ENCODE measurements around the gene POU6F2. TPM values are rescaled to one million over a fixed set of nuclear protein-coding genes. Genes with fewer than 3 reads are reported as not detected.

POU6F2 gene
- total RNA-seq, 1 donor from 2014 or later, result 0.08 TPM

DNA sequence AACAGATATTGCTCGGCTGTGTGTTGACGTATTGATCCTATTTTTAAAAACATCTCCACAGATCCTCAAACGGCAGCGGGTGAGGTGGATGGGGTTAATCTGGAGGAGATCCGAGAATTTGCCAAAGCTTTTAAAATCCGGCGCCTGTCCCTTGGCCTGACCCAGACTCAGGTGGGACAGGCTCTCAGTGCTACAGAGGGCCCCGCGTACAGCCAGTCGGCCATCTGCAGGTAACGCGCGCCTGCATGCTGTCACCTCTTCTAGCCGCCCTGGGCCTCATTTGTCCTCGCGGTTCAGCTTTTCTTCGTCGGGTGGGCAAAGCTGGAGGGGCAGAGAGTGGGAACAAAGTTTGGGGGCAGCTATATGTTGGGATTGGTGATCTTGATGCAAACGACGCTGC is 482.8 kb downstream of the POU6F2 start:
- no peak for ATAC-seq

DNA sequence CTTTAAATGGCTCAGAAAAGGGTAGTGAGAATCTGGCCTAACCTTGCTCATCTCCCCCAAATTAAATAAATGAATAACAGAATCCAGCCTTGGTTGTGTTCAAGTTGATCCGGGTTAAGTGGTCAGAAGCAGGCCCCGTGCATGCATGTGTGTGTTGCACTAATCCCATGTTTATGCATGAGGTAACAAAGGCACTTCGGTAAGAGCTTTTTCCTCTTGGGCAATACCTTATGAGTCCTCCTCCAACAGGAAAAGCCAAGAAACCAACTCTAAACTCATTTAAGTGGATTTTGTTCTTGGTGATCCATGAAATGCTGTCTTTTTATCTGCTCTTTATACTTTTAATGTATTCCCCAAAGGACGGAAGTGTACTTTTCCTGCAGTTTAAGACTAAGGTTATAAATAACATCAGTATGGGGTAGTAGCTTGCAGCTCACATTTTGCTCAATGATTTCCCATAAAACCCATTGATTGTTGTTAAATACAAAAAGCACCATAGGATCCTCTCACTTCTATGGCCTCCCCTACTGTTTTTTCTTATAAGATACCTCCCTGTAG is 483.6 kb downstream of the POU6F2 start:
- ATAC-seq, result peak; percentile 29

DNA sequence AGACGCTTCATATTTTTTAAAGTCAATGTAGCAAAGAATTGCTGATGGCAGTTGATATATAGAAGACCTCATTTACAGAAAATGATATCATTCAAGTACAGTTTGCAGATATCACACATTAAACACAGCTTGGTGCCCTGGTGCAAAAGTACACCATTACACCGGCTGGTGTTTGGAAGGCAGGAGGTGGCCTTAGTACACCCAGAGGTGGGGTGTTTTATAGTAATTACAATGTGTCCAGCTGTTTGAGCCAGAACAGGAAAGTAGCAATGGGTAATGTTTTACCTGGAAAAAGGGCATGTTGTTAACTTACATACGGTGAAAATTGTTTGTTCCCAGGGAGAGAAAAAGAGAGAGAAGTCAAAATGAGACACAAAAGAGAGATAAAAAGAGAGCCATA is 485.5 kb downstream of the POU6F2 start:
- ATAC-seq, result no peak

DNA sequence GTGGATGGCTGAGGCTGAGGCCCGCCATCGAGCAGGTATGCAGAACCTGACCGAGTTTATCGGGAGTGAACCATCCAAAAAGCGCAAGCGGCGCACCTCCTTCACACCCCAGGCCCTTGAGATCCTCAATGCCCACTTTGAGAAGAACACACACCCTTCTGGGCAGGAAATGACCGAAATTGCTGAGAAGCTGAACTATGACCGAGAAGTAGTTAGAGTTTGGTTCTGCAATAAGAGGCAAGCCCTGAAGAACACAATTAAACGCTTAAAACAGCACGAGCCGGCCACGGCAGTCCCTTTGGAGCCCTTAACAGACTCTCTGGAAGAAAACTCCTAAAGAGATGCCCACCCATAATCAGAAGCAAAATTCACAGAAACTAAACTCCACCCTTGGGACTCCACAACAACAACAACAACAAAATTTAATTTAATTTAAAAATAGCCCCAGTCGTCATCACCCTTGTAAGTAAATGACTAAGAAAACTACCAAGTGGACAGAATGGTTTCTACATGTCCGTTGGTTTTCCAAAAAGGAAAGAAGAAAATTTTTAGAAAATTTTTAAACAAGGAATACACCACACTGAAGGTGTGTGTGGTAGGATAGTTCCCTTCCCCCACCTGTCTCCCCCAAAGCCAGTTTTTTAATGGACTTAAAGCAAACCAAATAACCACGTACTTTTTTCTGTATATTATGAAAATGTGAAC is 486.8 kb downstream of the POU6F2 start:
- ATAC-seq, result no peak

DNA sequence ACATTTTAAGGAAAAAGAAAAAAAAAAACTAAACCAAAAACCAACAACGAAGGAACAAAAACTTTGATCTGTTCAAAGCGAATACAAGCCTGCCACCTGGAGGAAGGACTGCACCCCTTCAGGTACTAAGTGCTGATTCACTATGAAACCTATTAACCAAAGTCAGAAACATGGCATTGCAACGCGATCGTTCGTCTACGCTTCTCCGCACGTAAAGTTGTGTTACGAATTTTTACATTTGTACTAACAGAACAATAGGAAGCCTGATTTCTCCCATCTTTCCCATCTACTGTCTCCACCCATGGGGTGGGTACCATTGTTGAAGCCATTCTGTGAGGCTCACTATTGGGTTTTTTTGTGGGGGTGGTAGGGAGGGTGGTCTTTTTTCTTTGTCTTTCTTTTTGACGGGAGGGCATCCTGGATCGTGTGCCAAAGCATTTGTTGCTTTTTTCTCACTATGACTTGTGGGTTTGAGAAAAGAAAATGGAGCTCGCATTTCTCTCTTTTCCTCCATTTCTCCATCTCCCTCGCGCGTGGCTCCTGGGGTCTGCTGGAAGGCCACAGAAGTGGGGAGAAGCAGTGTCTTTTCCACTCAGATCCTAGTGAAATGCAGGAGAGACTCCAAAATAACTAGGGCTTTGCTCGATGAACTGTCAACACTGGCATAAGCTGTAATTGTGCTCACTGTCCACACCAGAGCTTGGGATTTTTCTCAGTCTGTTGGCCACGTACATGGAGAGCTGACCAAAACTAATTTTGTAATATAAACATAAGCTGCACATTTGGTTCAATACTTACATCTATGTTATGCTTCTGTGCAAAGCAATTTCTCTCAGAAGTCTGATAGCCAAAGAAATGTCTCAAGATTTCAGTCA is 487.6 kb downstream of the POU6F2 start:
- peak; percentile 77 for ATAC-seq

DNA sequence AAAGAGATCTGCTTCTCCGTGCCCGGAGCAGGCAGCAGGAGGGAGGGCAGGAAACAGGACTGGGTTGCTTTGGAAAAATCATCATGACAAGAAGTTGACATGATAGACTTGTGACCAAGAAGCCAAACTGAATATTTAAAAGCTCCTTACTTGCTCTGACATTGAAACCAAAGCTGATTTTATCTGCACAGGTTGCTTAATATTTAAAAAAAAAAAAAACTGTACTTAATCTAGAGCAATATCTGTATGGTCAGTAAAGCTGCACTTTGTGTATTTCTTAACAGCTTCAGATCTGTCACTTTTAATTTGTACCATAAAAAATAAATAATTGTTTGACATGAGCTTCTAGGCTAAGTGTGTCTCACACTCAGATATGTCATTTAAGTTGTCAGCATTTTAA is 490.6 kb downstream of the POU6F2 start:
- no peak for ATAC-seq

DNA sequence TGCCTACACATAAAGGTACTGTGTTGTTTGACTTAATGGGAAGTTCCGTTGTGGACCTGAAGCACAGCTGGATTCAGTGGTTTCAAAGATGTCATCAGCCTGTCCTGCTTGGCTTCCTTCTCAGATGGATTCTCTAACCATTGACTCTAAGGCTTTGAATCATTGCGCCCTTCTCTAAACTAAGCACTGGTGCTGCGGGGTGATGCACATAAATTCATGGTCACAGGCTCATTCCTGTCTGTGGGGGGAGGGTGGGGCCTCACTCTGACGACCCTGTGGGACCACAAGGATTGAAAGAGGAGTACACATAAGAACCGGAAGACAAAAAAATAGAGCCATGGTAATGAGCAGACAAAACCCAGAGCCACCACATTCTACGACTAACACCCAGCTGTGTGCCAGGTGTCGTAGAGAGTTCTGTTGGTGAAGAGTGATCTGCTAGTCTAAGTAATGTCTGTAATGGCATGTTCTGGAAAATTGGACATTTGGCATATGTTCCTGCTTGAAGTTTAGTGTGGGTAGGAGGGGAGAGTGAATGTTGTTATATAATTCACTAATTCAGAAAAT is 491.2 kb downstream of the POU6F2 start:
- ATAC-seq, result no peak

DNA sequence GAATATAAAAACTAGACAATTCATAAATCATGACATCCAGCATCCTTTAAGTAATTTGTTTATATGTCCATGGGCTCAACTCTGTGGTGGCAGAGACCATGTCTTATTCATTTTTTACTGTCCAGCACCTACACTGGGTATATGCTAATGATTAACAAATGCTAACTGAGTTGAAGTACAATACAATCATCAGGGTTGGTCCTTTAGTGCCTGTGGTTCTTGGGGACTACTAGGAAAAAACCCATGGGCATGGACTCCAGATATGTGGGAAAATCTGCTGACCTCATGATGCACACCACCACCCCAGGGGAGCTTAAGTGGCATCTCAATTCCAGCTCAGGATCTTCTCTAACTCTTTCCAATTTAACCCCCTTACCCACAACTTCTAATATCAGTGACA is 503.2 kb downstream of the POU6F2 start:
- no peak for ATAC-seq

DNA sequence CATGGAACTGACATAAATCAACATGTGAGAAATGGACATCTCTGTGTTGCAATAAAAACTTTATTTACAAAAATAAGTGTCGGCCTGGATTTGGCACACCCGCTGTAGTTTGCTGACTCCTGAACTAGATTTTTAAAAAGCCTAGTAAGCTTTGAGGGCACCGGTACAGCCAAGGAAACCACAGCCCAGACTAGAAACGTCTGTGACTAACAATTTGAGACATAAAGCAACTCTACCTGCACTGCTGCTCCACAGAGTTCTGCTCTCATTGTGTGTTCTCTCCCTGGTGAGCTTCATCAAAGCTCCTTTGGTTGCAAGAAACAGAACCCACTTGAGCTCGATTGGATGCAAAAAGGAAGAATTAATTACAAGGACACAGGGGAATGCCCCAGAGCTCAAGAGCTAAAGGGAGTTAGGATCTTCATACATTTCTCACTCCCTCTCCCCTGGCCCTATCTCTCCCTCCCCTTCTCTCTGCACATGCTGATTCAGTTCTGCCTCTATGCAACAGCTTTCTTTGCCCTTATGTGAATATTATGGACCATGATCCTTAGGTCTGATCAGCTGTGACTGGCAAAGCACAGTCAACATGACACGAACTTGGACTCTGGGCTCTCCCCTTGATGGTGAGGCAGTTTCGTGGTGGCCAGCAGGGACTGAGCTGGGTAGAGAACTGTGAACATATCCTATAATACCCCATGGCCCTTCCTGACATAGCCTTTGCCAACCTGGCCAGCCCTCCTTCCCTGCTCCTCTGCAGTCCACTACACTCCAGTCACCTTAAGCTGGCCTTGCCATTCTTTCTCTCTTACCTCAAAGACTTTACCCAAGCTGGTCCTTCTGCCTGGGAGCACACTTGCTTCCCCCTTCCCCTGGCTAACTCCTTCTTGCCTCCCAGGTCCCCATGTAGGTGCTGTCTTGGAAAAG is 511.0 kb downstream of the POU6F2 start:
- no peak for ATAC-seq

DNA sequence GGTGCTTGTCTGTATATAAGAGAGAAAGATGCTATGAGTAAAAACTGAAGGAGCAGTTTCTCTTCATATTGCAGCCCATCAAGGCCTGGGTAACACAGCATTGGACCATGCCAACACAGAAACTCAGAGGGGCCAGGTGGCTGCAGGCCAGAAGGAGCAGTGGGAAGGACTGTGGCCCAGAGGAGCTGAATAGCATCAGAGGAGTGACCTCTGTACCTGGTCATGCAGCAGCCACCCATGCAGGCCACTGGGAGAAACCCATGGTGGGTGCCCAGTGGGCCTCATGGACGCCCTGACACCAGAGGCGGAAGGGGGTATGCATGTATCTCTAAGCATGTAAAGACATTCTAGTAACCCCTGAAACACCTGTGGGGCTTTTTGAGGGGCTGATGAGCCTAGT is 512.6 kb downstream of the POU6F2 start:
- no peak for ATAC-seq

DNA sequence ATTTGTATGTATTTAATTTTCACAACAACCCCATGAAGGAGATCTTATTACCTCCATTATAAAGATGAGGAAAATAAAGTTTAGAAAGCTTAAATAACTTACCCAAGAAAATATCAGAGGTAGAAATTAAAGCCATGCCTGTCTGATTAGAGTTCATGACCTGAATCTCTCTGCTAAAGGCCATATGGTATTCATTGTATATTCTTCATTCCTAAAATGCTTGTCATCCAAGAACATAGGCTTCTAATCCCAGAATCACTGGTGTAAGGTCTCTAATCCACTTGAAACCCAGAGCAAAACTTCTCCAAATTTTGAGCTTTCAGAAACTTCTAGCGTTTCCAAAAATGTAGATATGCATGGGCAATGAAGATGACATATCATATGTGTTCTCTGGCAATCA is 516.2 kb downstream of the POU6F2 start:
- ATAC-seq, result no peak

DNA sequence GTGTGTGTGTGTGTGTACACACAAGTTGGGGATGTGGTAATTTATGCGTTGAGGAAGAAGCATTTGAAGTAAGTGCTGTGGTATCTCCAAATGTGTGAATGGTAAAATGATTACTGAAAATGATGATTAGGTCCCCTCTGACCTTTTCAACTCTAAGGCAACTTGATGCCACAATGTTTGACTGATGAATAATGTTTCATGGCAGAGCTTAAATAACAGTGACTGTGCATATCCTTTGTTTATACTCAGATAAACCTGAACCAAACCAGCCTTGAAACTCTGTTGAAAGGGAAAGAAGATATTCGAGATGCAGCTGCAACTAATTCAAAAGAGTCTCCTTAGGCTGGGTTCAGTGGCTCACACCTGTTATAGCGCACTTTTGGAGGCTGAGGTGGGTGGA is 523.6 kb downstream of the POU6F2 start:
- no peak for ATAC-seq

DNA sequence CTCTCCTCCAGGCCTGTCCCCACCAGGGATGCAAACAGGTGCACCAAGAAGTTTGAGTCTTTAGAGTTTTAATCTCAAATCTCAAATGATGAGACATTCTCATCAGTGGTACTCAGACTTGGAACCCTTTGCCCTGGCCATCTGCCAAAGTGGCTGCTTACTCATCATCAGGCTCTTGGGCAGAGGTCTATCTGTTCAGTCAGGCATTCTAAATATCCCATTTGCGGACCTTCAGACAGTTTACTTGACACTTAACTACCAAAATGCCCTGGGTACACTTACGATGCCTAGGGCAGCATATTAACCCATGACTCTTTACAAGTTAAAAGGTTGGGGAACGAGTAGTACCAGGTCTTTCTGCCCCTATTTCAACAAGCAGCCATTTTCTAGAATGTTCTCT is 527.3 kb downstream of the POU6F2 start:
- no peak for ATAC-seq

DNA sequence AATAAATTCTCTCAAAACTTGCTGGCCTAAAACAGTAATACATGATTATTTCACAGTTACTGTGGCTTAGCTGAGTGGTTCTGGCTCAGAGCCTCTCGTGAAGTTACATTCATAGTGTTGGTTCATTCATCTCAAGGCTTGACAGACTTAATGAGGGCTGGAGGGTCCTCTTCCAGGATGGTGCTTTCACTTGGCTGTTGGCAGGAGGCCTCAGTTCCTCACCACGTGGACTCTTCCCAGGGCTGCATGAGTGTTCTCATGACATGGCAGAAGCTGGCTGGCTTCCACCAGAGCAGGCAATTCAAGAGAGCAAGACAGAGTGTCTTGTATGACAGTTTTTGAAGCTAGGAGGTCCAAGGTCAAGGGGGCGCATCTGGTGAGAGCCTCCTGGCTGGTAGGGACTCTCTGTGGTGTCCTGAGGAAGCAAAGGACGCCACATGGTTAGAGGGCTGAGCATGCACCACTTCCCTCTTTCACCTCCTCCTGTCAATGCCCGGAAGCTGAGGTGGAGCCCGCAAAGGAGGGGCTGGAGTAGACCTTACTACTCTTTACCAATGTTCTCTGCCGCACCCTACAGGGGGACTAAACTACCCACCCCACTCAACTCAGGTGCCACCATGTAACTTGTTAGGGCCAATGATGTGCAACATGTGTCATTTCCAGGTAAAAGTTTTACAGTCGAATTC is 530.3 kb downstream of the POU6F2 start:
- no peak for ATAC-seq

DNA sequence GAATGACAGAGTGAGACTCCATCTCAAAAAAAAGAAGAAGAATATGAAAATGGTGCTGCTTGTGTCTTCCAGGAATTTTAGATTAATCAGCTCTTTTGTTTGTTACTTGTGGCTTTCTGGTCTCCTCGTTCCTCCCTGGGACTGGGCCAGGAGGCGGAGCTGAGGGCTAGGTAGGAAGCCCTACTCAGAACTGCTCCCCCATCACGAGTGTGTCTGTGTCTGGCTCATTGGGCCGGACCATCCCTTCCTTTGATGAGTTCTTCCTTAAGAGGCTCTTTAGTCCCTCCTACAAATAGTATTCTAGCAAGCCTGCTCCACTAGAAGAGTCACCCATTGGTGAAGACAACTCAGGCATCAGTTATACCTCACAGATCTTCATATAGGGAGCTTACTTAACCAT is 531.7 kb downstream of the POU6F2 start:
- ATAC-seq, result no peak

DNA sequence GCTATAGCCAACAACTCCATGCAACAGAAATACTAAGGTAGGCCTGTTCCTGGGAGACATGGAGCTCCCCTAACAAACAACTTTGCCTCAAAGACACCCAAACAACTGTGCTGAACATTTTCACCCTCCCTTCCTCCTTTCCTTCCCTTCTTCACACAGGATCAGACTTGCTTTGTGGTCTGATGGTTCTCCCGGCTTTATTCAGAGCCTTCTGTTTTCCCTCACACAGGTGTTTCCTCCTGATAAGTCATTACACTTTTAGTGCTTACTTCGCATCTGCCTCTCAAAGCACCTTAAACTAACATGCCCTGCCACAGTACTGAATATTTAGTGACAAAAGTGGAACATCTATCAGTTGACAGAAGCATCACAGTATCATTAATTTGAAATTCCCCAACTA is 532.2 kb downstream of the POU6F2 start:
- no peak for ATAC-seq

DNA sequence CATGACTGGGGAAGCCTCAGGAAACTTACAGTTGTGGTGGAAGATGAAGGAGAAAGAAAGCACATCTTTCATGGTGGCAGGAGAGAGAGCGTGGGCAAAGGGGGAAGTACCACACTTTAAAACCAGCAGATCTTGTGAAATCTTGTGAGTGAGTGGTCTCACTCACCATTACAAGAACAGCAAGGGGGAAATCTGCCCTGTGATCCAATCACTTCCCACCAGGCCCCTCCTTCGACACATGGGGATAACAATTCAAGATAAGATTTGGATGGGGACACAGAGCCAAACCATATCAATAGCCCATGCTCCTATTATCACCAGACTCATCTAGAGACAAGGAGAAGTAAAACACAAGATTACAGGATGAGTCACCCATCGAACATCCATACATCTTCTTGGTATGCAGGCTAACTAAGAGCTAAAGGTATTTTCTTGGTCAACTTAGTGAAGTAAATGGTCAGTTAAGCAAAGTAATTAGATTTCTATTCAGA is 533.2 kb downstream of the POU6F2 start:
- ATAC-seq, result no peak

DNA sequence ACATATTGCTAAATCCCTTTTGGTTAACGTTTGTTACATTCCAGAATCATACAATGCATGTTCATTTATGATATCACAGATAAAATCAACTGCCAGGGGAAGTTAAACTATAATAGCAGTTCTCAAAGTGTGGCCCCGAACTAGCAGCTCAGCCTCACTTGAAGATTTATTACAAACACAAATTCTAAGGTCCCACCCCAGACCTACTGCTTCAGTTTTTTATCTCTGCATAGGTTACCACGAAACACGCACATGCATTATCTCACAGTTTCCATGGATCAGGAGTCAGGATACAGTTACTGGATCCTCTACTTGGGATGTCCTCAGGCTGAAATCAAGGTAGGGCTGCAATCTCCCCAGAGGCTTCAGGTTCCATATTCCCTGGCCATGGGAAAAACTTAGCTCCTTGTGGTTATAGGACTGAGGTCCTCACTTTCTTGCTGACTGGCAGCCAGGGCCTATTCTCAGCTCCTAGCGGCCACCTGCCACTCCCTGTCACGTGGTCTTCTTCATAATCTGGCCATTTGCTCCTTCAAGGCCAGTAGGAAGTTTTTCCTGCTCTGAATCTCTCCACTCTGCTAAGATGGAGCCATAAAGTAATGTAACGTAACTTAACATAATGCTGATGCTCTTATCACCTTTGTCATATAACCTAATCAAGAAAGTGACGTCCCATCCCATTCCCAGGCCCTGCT is 538.0 kb downstream of the POU6F2 start:
- no peak for ATAC-seq

DNA sequence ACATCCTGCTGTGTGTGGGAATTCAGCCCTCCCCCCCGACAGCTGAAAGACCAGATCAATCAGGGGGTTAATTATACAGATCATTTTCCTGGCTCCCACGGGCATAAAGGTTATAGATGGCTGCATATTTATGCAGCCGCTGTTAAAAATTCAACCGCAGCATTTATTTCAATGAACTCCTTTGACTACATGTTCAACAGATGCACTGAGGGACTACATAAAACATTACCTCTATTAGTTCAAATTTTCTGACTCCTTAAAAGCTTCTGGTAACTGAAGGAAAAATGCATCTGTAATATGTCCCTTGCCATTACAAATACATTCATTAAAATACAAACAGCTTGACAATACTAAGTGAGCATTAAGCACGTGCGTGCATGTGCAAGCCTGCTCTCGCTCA is 538.8 kb downstream of the POU6F2 start:
- no peak for ATAC-seq

DNA sequence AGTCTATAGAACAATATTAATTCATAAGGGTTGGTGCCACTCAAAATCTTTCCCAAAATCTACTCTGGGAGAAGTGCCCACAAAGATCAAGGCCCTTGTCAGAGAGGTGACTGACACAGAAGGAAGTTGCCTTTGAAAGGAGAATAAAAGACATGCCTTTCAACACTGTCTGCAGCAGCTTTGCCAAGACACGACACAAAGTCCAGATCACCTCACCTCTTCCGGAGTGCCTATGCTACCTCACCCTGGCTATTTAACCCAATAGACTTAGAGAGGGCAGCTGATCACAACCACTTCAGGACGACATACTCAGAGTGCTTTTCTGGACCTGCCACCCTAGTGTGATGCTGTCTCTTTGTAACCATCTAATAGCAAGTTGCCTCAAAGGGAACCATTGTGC is 539.5 kb downstream of the POU6F2 start:
- ATAC-seq, result no peak

All from esophagus mucosa (tissue), 1 donor.